Gastrocnemius medialis (tissue), 4 donors: Measurements from ENCODE around the gene MTRR.

Experiments
- POLR2A ChIP-seq, 2 donors: fragments of 450-650 bp; IDR thresholded peaks; one replicate each; pipeline ENCODE4 v1.6.1; 2017; ENCODE audit warnings: antibody characterized with exemption in 2 of 2, mild to moderate bottlenecking in 2 of 2, moderate library complexity in 2 of 2
- TF ChIP-seq, protein P1 (sequence below), 5 experiments: fragments of 450-650 bp in 3 of 5; fragments of 200-600 bp in 2 of 5; sonication (generic) in 2 of 5; IDR thresholded peaks in 4 of 5; conservative IDR thresholded peaks in 1 of 5; 1 replicate in 4 of 5; 2 replicates in 1 of 5; pipeline ENCODE4 v1.5.1; 2016 to 2019; ENCODE audit warnings: antibody characterized with exemption in 5 of 5, mild to moderate bottlenecking in 3 of 5, moderate library complexity in 3 of 5

DNA sequence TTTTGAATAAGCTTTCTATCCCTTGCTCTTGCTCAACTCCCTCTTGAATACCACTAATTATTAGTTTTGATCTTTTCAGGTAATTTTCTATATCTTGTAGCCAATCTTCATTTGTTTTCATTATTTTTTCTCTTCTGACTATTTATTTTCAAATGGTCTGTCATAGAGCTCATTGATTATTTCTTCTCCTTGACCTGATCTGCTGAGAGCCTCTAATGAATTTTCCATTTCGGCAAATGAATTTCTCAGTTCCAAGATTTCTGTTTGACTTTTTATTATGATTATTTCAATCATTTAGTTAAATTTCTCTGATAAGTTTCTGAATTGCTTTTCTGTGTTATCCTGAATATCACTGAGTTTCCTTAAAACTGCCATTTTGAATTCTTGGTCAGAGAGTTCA, 39.4 kb downstream of the MTRR start:
- TF ChIP-seq, protein P1, sequence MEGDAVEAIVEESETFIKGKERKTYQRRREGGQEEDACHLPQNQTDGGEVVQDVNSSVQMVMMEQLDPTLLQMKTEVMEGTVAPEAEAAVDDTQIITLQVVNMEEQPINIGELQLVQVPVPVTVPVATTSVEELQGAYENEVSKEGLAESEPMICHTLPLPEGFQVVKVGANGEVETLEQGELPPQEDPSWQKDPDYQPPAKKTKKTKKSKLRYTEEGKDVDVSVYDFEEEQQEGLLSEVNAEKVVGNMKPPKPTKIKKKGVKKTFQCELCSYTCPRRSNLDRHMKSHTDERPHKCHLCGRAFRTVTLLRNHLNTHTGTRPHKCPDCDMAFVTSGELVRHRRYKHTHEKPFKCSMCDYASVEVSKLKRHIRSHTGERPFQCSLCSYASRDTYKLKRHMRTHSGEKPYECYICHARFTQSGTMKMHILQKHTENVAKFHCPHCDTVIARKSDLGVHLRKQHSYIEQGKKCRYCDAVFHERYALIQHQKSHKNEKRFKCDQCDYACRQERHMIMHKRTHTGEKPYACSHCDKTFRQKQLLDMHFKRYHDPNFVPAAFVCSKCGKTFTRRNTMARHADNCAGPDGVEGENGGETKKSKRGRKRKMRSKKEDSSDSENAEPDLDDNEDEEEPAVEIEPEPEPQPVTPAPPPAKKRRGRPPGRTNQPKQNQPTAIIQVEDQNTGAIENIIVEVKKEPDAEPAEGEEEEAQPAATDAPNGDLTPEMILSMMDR (IDR thresholded peaks at IDR 0.05 in 4 of 5, conservative IDR thresholded peaks at IDR 0.05 in 1 of 5): no peak
- TF ChIP-seq POLR2A (IDR thresholded peaks at IDR 0.05): no peak
